MM.1S (cell line): ENCODE results near the gene ANKRD13B.

Experiments
- DNase-seq: peaks from one replicate; pipeline ENCODE4 v3.0.0-alpha.2; 2015
- H2AFZ ChIP-seq: fragments of 300-600 bp; sonication (generic); 2 replicates; pipeline ENCODE4 v1.6.0; 2016; ENCODE audit warnings: antibody characterized with exemption, low read length
- H3F3A ChIP-seq: fragments of 300-600 bp; sonication (generic); 2 replicates; pipeline ENCODE4 v1.6.1; 2016; ENCODE audit warnings: mild to moderate bottlenecking, antibody characterized with exemption, low read length, moderate library complexity, mixed read lengths; ENCODE audit not compliant: insufficient read depth
- H3K27ac ChIP-seq: fragments of 300-600 bp; sonication (generic); 2 replicates; pipeline ENCODE4 v1.5.1; 2016; ENCODE audit warnings: mild to moderate bottlenecking, low read length
- H3K27me3 ChIP-seq: fragments of 300-600 bp; sonication (generic); replicated peaks from 2 replicates; pipeline ENCODE4 v1.6.0; 2016; ENCODE audit warnings: low read length; ENCODE audit not compliant: insufficient read depth
- H3K36me3 ChIP-seq: fragments of 300-600 bp; sonication (generic); replicated peaks from 2 replicates; pipeline ENCODE4 v1.6.1; 2016; ENCODE audit warnings: mild to moderate bottlenecking, low read length, mixed read lengths; ENCODE audit not compliant: insufficient read depth
- H3K4me1 ChIP-seq: fragments of 300-600 bp; sonication (generic); 2 replicates; pipeline ENCODE4 v1.6.1; 2016; ENCODE audit warnings: low read length, mixed read lengths
- H3K4me2 ChIP-seq: fragments of 300-600 bp; sonication (generic); 2 replicates; pipeline ENCODE4 v1.6.0; 2016; ENCODE audit warnings: low read depth, low read length
- H3K4me3 ChIP-seq: fragments of 300-600 bp; sonication (generic); 2 replicates; pipeline ENCODE4 v1.5.1; 2016; ENCODE audit warnings: low read length, mixed read lengths
- H3K79me2 ChIP-seq: fragments of 300-600 bp; sonication (generic); 2 replicates; pipeline ENCODE4 v1.6.1; 2016; ENCODE audit warnings: mixed run types, low read length, mixed read lengths
- H3K9ac ChIP-seq: fragments of 300-600 bp; sonication (generic); 2 replicates; pipeline ENCODE4 v1.6.1; 2016; ENCODE audit warnings: low read length, mixed read lengths
- H3K9me2 ChIP-seq: fragments of 300-600 bp; sonication (generic); replicated peaks from 2 replicates; pipeline ENCODE4 v1.6.1; 2016; ENCODE audit warnings: mild to moderate bottlenecking, low read length, mixed read lengths; ENCODE audit not compliant: insufficient read depth
- H3K9me3 ChIP-seq: fragments of 300-600 bp; sonication (generic); replicated peaks from 2 replicates; pipeline ENCODE4 v1.6.1; 2016; ENCODE audit warnings: mild to moderate bottlenecking, low read length, mixed read lengths; ENCODE audit not compliant: insufficient read depth
- H4K20me1 ChIP-seq: fragments of 300-600 bp; sonication (generic); 2 replicates; pipeline ENCODE4 v1.6.1; 2016; ENCODE audit warnings: mild to moderate bottlenecking, low read length, moderate library complexity, mixed read lengths; ENCODE audit not compliant: insufficient read depth
- EZH2 ChIP-seq: fragments of 300-600 bp; sonication (generic); optimal IDR thresholded peaks from 2 replicates; pipeline ENCODE3; 2017; ENCODE audit warnings: low read depth, mild to moderate bottlenecking, antibody characterized with exemption, low read length, mixed read lengths
- EZH2phosphoT487 ChIP-seq: fragments of 300-600 bp; sonication (generic); IDR thresholded peaks from 2 replicates; pipeline ENCODE4 v1.6.1; 2018; ENCODE audit warnings: antibody characterized with exemption, low read length
- TF ChIP-seq, protein P1 (sequence below): fragments of 300-600 bp; sonication (generic); IDR thresholded peaks from 2 replicates; pipeline ENCODE4 v1.5.1; 2016; ENCODE audit warnings: antibody characterized with exemption, low read length, mixed read lengths

ANKRD13B gene

GRCh38 chr17:29625037-29625750 lies 32.3 kb downstream of the ANKRD13B start:
- Histone ChIP-seq H3K9me3 (no peaks in the 10 kb centered on the region), H3F3A (0 out of 2 replicates have a peak, but pooled peaks cover 4% of the 10 kb centered on the region), H3K27me3 (no peaks in the 10 kb centered on the region), H3K4me3 (no peak overlapping the region), H3K36me3 (no peaks in the 10 kb centered on the region), H3K27ac (no peak overlapping the region), H3K9me2 (no peaks in the 10 kb centered on the region), H3K79me2 (no peaks in the 10 kb centered on the region), H4K20me1 (no peaks in the 10 kb centered on the region), H3K4me1 (peaks cover 4% of the 10 kb centered on the region; the same call in 1 of the 2 replicates), H2AFZ (no peak overlapping the region), H3K9ac (no peak overlapping the region), H3K4me2 (no peak overlapping the region)
- no peak for DNase-seq
- TF ChIP-seq, protein P1, sequence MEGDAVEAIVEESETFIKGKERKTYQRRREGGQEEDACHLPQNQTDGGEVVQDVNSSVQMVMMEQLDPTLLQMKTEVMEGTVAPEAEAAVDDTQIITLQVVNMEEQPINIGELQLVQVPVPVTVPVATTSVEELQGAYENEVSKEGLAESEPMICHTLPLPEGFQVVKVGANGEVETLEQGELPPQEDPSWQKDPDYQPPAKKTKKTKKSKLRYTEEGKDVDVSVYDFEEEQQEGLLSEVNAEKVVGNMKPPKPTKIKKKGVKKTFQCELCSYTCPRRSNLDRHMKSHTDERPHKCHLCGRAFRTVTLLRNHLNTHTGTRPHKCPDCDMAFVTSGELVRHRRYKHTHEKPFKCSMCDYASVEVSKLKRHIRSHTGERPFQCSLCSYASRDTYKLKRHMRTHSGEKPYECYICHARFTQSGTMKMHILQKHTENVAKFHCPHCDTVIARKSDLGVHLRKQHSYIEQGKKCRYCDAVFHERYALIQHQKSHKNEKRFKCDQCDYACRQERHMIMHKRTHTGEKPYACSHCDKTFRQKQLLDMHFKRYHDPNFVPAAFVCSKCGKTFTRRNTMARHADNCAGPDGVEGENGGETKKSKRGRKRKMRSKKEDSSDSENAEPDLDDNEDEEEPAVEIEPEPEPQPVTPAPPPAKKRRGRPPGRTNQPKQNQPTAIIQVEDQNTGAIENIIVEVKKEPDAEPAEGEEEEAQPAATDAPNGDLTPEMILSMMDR: no peak
- no peak for TF ChIP-seq EZH2phosphoT487

DNA sequence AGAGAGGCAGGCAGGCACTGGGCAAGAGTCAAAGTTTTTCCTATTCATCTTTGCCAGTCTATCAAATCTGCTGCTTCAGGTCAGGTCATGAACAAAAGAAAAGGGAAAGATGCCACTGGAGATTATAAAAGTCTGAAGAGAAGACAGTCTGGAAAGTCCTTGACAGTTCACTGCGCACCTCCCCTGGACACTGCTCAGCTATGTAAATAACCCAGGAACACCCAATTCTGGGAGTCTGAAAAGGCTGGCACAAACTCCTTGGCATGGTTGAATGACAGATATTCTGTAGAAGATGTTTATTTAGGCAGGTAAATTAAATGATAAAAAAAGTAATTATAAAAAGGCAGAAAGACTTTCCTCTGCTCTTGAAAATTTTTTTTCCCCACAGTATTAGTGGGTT lies 35.0 kb downstream of the ANKRD13B start:
- Histone ChIP-seq H3K9me2 (no peaks in the 10 kb centered on the region), H3K4me1 (no peaks in the 10 kb centered on the region), H3K9ac (no peak overlapping the region), H3K27me3 (no peaks in the 10 kb centered on the region), H3K4me3 (no peak overlapping the region), H3K9me3 (no peaks in the 10 kb centered on the region), H2AFZ (no peak overlapping the region), H3K27ac (no peak overlapping the region), H3K36me3 (no peaks in the 10 kb centered on the region), H3F3A (no peaks in the 10 kb centered on the region), H3K79me2 (no peaks in the 10 kb centered on the region), H4K20me1 (no peaks in the 10 kb centered on the region), H3K4me2 (no peak overlapping the region)
- DNase-seq: no peak
- no peak for TF ChIP-seq EZH2phosphoT487
- TF ChIP-seq, protein P1: no peak
- TF ChIP-seq EZH2: no peak

- Histone ChIP-seq H3K9me2 (no peaks in the 10 kb centered on the region), H3K4me2 (no peak overlapping the region), H3K9me3 (no peaks in the 10 kb centered on the region), H3K27ac (no peak overlapping the region), H3K36me3 (no peaks in the 10 kb centered on the region), H3K79me2 (no peaks in the 10 kb centered on the region), H3K27me3 (no peaks in the 10 kb centered on the region), H3K4me1 (no peaks in the 10 kb centered on the region), H3K9ac (no peak overlapping the region), H3F3A (no peaks in the 10 kb centered on the region), H2AFZ (no peak overlapping the region), H4K20me1 (no peaks in the 10 kb centered on the region), H3K4me3 (no peak overlapping the region)
- DNase-seq: no peak
- TF ChIP-seq EZH2 (no peak), EZH2phosphoT487 (no peak)
- TF ChIP-seq, protein P1: no peak
Measured at GRCh38 chr17:29628644-29629043, 35.7 kb downstream of the ANKRD13B start.
